ENCODE measurements around the gene ACSL5.

DNA sequence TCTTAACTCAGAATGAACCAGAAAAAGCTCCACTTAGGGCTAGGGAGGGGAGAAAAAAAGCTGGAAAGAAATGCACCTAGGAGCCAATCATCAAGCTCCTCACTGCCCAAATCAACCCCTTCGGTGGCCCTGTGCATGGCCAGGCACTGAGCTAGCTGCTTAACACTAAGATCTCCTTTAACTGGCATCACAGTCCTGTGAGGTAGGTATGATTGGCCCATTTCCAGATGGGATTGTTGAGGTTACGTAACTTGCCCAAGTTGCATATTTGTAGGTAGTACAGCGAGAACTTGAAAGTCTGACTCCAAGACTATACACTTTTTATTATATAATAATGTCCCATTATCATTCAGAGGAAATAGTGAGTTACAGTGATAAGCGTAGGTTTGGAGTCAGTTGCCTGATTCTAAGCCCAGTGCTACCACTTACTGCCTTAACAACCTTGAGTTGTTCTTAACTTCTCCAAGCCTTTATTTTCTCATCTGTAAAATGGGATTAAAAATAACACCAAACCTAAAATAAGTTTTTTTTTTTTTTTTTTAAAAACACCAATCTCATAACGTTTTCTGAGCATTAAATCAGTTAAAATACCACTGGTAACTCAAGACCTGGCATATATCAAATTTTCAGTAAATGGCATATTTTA is 37.2 kb upstream of the ACSL5 start:
- TF ChIP-seq MXI1 (IDR thresholded peaks at IDR 0.05; ENCODE audit: low read depth, low read length) (no peak), PBX3 (IDR thresholded peaks at IDR 0.05; ENCODE audit: insufficient replicate concordance, low read depth, low read length) (no peak), CHD2 (IDR thresholded peaks at IDR 0.05; ENCODE audit: borderline replicate concordance, low read depth, low read length) (no peak), POLR2AphosphoS5 (IDR thresholded peaks at IDR 0.05; ENCODE audit: low read length) (no peak), SMAD1 (IDR thresholded peaks at IDR 0.05; ENCODE audit: low read depth, partially characterized antibody) (no peak), HDGF (IDR thresholded peaks at IDR 0.05) (no peak), CREM (IDR thresholded peaks at IDR 0.05; ENCODE audit: low read depth) (no peak), ZNF384 (IDR thresholded peaks at IDR 0.05; ENCODE audit: borderline replicate concordance, low read depth, low read length) (no peak)
- TF ChIP-seq, protein P1, sequence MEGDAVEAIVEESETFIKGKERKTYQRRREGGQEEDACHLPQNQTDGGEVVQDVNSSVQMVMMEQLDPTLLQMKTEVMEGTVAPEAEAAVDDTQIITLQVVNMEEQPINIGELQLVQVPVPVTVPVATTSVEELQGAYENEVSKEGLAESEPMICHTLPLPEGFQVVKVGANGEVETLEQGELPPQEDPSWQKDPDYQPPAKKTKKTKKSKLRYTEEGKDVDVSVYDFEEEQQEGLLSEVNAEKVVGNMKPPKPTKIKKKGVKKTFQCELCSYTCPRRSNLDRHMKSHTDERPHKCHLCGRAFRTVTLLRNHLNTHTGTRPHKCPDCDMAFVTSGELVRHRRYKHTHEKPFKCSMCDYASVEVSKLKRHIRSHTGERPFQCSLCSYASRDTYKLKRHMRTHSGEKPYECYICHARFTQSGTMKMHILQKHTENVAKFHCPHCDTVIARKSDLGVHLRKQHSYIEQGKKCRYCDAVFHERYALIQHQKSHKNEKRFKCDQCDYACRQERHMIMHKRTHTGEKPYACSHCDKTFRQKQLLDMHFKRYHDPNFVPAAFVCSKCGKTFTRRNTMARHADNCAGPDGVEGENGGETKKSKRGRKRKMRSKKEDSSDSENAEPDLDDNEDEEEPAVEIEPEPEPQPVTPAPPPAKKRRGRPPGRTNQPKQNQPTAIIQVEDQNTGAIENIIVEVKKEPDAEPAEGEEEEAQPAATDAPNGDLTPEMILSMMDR (IDR thresholded peaks at IDR 0.05 in 2 of 3, conservative IDR thresholded peaks at IDR 0.05 in 1 of 3; ENCODE audit: control insufficient read depth in 2 of 3, extremely low read depth in 1 of 3, insufficient read depth in 1 of 3, low read depth in 3 of 3, low read length in 3 of 3): no peak
- TF ChIP-seq, protein P2, sequence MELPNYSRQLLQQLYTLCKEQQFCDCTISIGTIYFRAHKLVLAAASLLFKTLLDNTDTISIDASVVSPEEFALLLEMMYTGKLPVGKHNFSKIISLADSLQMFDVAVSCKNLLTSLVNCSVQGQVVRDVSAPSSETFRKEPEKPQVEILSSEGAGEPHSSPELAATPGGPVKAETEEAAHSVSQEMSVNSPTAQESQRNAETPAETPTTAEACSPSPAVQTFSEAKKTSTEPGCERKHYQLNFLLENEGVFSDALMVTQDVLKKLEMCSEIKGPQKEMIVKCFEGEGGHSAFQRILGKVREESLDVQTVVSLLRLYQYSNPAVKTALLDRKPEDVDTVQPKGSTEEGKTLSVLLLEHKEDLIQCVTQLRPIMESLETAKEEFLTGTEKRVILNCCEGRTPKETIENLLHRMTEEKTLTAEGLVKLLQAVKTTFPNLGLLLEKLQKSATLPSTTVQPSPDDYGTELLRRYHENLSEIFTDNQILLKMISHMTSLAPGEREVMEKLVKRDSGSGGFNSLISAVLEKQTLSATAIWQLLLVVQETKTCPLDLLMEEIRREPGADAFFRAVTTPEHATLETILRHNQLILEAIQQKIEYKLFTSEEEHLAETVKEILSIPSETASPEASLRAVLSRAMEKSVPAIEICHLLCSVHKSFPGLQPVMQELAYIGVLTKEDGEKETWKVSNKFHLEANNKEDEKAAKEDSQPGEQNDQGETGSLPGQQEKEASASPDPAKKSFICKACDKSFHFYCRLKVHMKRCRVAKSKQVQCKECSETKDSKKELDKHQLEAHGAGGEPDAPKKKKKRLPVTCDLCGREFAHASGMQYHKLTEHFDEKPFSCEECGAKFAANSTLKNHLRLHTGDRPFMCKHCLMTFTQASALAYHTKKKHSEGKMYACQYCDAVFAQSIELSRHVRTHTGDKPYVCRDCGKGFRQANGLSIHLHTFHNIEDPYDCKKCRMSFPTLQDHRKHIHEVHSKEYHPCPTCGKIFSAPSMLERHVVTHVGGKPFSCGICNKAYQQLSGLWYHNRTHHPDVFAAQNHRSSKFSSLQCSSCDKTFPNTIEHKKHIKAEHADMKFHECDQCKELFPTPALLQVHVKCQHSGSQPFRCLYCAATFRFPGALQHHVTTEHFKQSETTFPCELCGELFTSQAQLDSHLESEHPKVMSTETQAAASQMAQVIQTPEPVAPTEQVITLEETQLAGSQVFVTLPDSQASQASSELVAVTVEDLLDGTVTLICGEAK (IDR thresholded peaks at IDR 0.05; ENCODE audit: borderline replicate concordance): no peak

Measured in GM12878 (cell line).